ENCODE measurements around the gene STEAP1B.

The STEAP1B gene

GRCh38 chr7:22395222-22395621 lies 104.8 kb downstream of the STEAP1B start:
- Histone ChIP-seq H3K36me3 (ENCODE audit: insufficient read depth, low read length) (no peaks in the 10 kb centered on the region), H3K27ac (no peak overlapping the region), H3K9ac (ENCODE audit: insufficient read length) (no peak overlapping the region), H3K4me3 (no peak overlapping the region), H3K9me3 (ENCODE audit: low read depth, low read length) (no peaks in the 10 kb centered on the region)
- no peak for DNase-seq (ENCODE audit: low read depth, low spot score)
- TF ChIP-seq EZH2 (IDR thresholded peaks at IDR 0.05) (no peak), POLR2AphosphoS5 (IDR thresholded peaks at IDR 0.05; ENCODE audit: borderline replicate concordance, low read depth, low read length) (no peak), FOXP2 (optimal IDR thresholded peaks at IDR 0.05; ENCODE audit: control extremely low read depth, extremely low read length, insufficient read depth) (no peak)

DNA sequence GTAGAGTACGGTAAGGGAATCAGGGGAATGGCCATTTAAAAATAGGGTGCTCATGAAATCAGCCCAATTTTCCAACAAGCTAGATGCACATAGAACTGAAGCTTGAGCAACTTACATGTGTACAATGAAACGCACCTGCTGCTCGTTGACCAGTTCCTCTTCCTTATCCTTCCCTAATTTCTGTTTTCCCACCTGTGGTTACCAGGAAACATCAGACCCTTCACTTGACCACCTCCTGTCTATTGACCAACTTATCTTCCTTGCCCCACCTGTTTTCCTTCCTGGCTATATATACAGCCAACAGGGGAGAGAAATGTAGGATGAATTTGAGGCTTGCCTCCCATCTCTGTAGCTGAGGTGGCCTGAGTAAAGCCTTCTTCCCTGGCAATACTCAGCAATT lies 105.2 kb downstream of the STEAP1B start:
- no peaks in the 10 kb centered on the region for H3K9me3 ChIP-seq (ENCODE audit: low read depth, low read length)
- H3K36me3 ChIP-seq (ENCODE audit: insufficient read depth, low read length) = no peaks in the 10 kb centered on the region
- no peak overlapping the region for H3K9ac ChIP-seq (ENCODE audit: insufficient read length)
- TF ChIP-seq FOXP2 (optimal IDR thresholded peaks at IDR 0.05; ENCODE audit: control extremely low read depth, extremely low read length, insufficient read depth) (no peak), POLR2AphosphoS5 (IDR thresholded peaks at IDR 0.05; ENCODE audit: borderline replicate concordance, low read depth, low read length) (no peak), EZH2 (IDR thresholded peaks at IDR 0.05) (no peak)
- no peak overlapping the region for H3K4me3 ChIP-seq
- DNase-seq (ENCODE audit: low read depth, low spot score) = no peak
- H3K27ac ChIP-seq = no peak overlapping the region

DNA sequence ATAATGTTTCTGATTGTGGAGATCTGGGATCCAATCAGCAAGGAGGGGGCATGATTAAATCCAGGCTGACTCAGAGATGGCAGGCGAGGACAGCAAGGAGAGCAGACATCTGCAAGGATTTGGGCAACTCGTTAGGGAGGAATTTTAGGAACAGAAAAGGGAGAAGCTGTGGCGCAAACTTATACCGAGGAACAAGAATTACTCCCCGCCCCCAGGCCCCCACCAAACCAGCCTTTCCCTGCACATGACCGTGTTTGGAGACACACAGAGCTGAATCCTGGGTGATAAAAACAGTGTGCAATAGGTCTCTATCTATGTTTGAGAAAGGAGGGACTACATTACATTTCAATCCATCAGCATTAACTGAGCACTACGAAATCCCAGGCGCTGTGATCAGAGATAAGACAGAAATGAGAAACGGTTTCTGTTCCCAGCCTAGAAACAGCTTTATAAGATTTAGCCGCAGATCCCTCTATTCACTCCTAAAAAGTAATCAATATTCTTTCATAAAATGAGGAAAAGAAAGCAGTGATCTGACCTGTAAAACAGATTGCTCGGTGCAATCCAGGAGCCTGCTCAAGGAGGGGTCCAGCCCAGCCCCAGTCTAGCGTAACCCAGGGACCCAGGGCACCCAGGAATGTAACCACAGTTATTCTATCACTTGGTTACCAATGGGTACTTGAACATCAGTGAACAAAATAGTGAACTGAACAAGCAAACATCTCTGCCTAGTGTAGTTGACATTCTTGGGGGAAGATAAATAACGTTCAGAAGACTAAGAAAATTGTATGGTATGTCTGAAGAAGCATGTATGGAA lies 105.9 kb downstream of the STEAP1B start:
- Histone ChIP-seq H3K9me3 (ENCODE audit: low read depth, low read length) (no peaks in the 10 kb centered on the region), H3K9ac (ENCODE audit: insufficient read length) (no peak overlapping the region), H3K27ac (no peak overlapping the region), H3K4me3 (no peak overlapping the region), H3K36me3 (ENCODE audit: insufficient read depth, low read length) (no peaks in the 10 kb centered on the region)
- TF ChIP-seq FOXP2 (optimal IDR thresholded peaks at IDR 0.05; ENCODE audit: control extremely low read depth, extremely low read length, insufficient read depth) = no peak
- no peak for TF ChIP-seq POLR2AphosphoS5 (IDR thresholded peaks at IDR 0.05; ENCODE audit: borderline replicate concordance, low read depth, low read length)
- TF ChIP-seq EZH2 (IDR thresholded peaks at IDR 0.05) = no peak
- DNase-seq (ENCODE audit: low read depth, low spot score) = no peak

GRCh38 chr7:22390516-22390915 lies 109.5 kb downstream of the STEAP1B start:
- DNase-seq (ENCODE audit: low read depth, low spot score) = no peak
- H3K36me3 ChIP-seq (ENCODE audit: insufficient read depth, low read length) = no peaks in the 10 kb centered on the region
- no peak overlapping the region for H3K4me3 ChIP-seq
- no peak overlapping the region for H3K9ac ChIP-seq (ENCODE audit: insufficient read length)
- H3K27ac ChIP-seq = no peak overlapping the region
- H3K9me3 ChIP-seq (ENCODE audit: low read depth, low read length) = no peaks in the 10 kb centered on the region
- TF ChIP-seq POLR2AphosphoS5 (IDR thresholded peaks at IDR 0.05; ENCODE audit: borderline replicate concordance, low read depth, low read length) = no peak
- no peak for TF ChIP-seq FOXP2 (optimal IDR thresholded peaks at IDR 0.05; ENCODE audit: control extremely low read depth, extremely low read length, insufficient read depth)
- no peak for TF ChIP-seq EZH2 (IDR thresholded peaks at IDR 0.05)

DNA sequence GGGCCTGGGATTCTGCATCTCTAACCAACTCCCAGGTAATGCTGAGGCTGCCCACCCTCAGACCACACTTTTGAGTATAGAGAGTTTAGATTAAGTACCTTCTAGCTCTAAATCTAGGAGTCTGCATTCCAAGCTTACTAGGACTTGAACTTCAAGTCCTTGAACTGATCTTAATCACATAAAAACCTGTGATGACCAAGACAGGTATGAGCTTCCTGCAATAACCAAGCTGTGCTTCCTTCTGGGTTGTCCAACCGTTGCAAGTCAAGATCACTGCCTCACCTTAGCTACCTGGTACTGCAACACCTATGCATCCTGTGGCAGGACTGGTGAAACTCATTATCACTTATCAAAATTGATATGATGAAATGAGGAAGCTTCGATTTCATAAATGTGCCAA lies 110.1 kb downstream of the STEAP1B start:
- no peak overlapping the region for H3K27ac ChIP-seq
- no peak for TF ChIP-seq FOXP2 (optimal IDR thresholded peaks at IDR 0.05; ENCODE audit: control extremely low read depth, extremely low read length, insufficient read depth)
- no peak for TF ChIP-seq EZH2 (IDR thresholded peaks at IDR 0.05)
- no peak for TF ChIP-seq POLR2AphosphoS5 (IDR thresholded peaks at IDR 0.05; ENCODE audit: borderline replicate concordance, low read depth, low read length)
- H3K9me3 ChIP-seq (ENCODE audit: low read depth, low read length) = no peaks in the 10 kb centered on the region
- H3K4me3 ChIP-seq = no peak overlapping the region
- H3K36me3 ChIP-seq (ENCODE audit: insufficient read depth, low read length) = no peaks in the 10 kb centered on the region
- no peak for DNase-seq (ENCODE audit: low read depth, low spot score)
- H3K9ac ChIP-seq (ENCODE audit: insufficient read length) = no peak overlapping the region

DNA sequence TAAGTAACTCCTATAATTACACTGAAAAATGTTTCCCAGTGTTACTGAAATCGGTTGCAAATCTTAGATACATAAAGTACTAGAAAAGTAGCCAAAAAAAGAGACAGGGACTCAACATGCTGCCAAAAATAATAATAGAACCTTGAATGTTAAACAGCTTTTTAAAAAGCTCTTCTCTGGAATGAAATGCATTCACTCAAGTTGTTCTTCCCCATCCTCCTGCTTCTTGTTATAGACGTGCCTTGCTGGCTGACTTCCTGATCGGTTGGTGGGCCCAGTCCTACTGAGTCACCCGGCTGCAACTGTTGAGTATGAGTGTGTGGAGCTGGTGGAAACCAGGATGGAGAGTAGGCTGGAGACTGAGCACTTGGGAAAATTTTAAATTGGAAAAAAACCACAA lies 112.4 kb downstream of the STEAP1B start:
- H3K9me3 ChIP-seq (ENCODE audit: low read depth, low read length) = no peaks in the 10 kb centered on the region
- H3K36me3 ChIP-seq (ENCODE audit: insufficient read depth, low read length) = no peaks in the 10 kb centered on the region
- TF ChIP-seq FOXP2 (optimal IDR thresholded peaks at IDR 0.05; ENCODE audit: control extremely low read depth, extremely low read length, insufficient read depth) (no peak), POLR2AphosphoS5 (IDR thresholded peaks at IDR 0.05; ENCODE audit: borderline replicate concordance, low read depth, low read length) (no peak), EZH2 (IDR thresholded peaks at IDR 0.05) (no peak)
- H3K27ac ChIP-seq = no peak overlapping the region
- H3K4me3 ChIP-seq = no peak overlapping the region
- no peak overlapping the region for H3K9ac ChIP-seq (ENCODE audit: insufficient read length)
- no peak for DNase-seq (ENCODE audit: low read depth, low spot score)

DNA sequence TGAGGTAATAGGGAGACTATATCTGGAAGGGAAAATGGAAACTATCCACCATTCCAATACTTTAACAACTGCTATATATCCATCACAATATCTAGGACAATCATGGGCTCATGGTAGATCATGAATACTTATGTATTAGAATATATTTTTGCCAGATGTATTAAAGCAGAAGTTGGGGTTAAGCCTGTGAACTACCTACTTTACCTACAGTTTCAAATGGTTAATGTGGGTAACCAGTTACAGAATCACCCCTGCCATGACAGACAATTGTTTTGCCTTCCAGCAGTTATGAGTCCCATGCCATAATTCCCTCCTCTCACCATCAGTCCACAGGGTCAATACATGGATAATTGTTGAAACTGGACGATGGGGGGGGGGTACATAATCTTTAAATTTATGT lies 113.1 kb downstream of the STEAP1B start:
- Histone ChIP-seq H3K27ac (no peak overlapping the region), H3K36me3 (ENCODE audit: insufficient read depth, low read length) (no peaks in the 10 kb centered on the region), H3K9me3 (ENCODE audit: low read depth, low read length) (no peaks in the 10 kb centered on the region), H3K4me3 (no peak overlapping the region), H3K9ac (ENCODE audit: insufficient read length) (no peak overlapping the region)
- DNase-seq (ENCODE audit: low read depth, low spot score) = no peak
- TF ChIP-seq FOXP2 (optimal IDR thresholded peaks at IDR 0.05; ENCODE audit: control extremely low read depth, extremely low read length, insufficient read depth) (no peak), POLR2AphosphoS5 (IDR thresholded peaks at IDR 0.05; ENCODE audit: borderline replicate concordance, low read depth, low read length) (no peak), EZH2 (IDR thresholded peaks at IDR 0.05) (no peak)

GRCh38 chr7:22386206-22386858 lies 113.7 kb downstream of the STEAP1B start:
- H3K9ac ChIP-seq (ENCODE audit: insufficient read length) = no peak overlapping the region
- TF ChIP-seq POLR2AphosphoS5 (IDR thresholded peaks at IDR 0.05; ENCODE audit: borderline replicate concordance, low read depth, low read length) = no peak
- TF ChIP-seq EZH2 (IDR thresholded peaks at IDR 0.05) = no peak
- no peak for TF ChIP-seq FOXP2 (optimal IDR thresholded peaks at IDR 0.05; ENCODE audit: control extremely low read depth, extremely low read length, insufficient read depth)
- H3K4me3 ChIP-seq = no peak overlapping the region
- no peaks in the 10 kb centered on the region for H3K9me3 ChIP-seq (ENCODE audit: low read depth, low read length)
- H3K27ac ChIP-seq = no peak overlapping the region
- no peak for DNase-seq (ENCODE audit: low read depth, low spot score)
- H3K36me3 ChIP-seq (ENCODE audit: insufficient read depth, low read length) = no peaks in the 10 kb centered on the region
